HepG2 (cell line): ENCODE measurements around the gene PLXNA4.

Experiments used
- ARID2 ChIP-seq: sonication (generic); formaldehyde crosslinking; IDR thresholded peaks from 2 replicates; pipeline ENCODE4 v1.8.1; 2022; ENCODE audit warnings: mild to moderate bottlenecking, missing genetic modification reagents, borderline replicate concordance
- MEIS2 ChIP-seq: sonication (generic); formaldehyde crosslinking; IDR thresholded peaks from 2 replicates; pipeline ENCODE4 v1.9.0; 2021; ENCODE audit warnings: mild to moderate bottlenecking, missing genetic modification reagents
- POLR2A ChIP-seq, 2 experiments: IDR thresholded peaks; 2 replicates each; pipeline ENCODE4 v1.6.1; 2011; ENCODE audit warnings: low read depth in 2 of 2, low read length in 2 of 2, mild to moderate bottlenecking in 1 of 2, moderate library complexity in 1 of 2; ENCODE audit not compliant: insufficient read depth in 1 of 2
- PRPF4 ChIP-seq: fragments of 200-400 bp; formaldehyde crosslinking; IDR thresholded peaks from 2 replicates; pipeline ENCODE4 v1.6.1; 2016; ENCODE audit warnings: low read length, low read depth; ENCODE audit not compliant: poor library complexity, severe bottlenecking
- TCF7 ChIP-seq: sonication (generic); IDR thresholded peaks from 2 replicates; pipeline ENCODE4 v1.6.1; 2016; ENCODE audit warnings: antibody characterized with exemption, low read depth
- ZNF816 ChIP-seq: sonication (generic); formaldehyde crosslinking; IDR thresholded peaks from 2 replicates; pipeline ENCODE4 v1.8.0; 2022; ENCODE audit warnings: missing genetic modification reagents, mild to moderate bottlenecking, borderline replicate concordance

DNA sequence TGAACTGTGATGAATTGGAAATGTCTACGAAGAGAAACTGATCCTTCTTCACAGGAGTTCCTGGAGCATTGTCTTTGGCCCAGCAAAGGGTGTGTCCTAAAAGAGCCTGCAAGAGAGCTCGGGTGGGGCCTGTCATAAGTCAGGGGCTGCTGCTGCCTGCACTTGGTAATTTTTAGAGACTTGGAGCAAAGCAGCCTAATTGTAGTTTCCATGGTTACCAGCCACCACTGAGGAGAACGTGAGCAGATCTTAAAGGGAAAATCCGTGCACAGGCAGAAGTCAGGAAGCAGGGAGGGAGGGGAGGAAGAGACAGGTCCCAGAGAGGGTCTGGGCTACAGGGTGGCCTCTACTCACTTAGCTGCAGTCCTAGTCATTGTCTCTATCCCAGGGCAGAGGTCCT, 463.6 kb downstream of the PLXNA4 start:
- TF ChIP-seq MEIS2 (CRISPR knock-in tag), result no peak
- TF ChIP-seq ZNF816 (CRISPR knock-in tag), result no peak
- TF ChIP-seq POLR2A (IDR thresholded peaks at IDR 0.05; ENCODE audit: insufficient read depth in 1 of 2, low read depth in 2 of 2, low read length in 2 of 2), result no peak
- TF ChIP-seq PRPF4, result no peak
- TF ChIP-seq TCF7, result no peak
- TF ChIP-seq ARID2 (CRISPR knock-in tag), result no peak
